Activated CD4-positive, CD25-positive, alpha-beta regulatory T cell treated with anti-CD3 and anti-CD28 coated beads, Interleukin-2, amount 50 U/mL, for 72 hours (primary cell): ENCODE measurements around the gene ARCN1.
"Not testable (repeated sequence)": the region's sequence is repeated elsewhere in the genome, so short reads cannot be mapped to it uniquely, and the experiment has no call there.

Source experiments
- DNase-seq: peaks from one replicate; pipeline ENCODE4 v3.0.0; 2021

The ARCN1 gene

GRCh38 chr11:118607401-118608359 is 35.5 kb downstream of the ARCN1 start, which contains the start of gene PHLDB1:
Gene PHLDB1 (plus strand): TSS chr11:118607615. CDS start chr11:118613837, 6,222 bp downstream.
- DNase-seq = peak; percentile 40

DNA sequence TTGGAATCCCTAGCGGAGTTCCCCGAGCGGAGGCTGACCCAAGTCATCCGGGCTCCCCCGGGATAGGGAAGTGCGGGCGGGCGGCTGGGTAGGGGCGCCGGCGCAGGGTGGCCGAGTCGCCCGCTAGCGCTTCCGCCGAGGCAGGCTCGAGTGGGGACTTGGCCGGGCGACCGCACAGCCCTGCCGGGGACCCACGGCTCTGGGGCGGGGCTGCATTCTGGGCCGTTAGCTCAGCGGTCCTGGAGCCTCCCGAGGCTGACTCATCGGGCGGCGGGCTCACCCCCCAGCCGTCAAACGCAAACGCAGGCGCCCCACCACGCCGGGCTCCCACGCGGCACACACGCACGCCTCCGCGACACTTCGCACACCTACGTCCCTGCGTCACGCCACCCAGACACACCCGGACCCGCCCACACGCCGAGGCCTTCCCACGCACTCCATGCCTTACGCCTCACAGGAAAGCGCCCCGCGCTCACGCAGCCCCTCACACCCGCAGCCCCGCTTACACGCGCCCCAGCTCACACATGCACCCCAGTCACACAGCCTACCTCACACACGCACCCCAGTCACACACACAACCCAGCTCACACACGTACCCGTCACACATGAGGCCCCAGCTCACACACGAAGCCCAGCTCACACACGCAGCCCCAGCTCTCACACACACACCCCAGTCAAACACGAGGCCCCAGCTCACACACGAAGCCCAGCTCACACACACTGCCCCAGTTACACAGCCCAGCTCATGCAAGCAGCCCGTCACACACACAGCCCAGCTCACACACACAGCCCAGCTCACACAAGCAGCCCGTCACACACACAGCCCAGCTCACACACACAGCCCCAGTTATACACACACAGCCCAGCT is 36.4 kb downstream of the ARCN1 start:
- DNase-seq = peak; percentile 61

DNA sequence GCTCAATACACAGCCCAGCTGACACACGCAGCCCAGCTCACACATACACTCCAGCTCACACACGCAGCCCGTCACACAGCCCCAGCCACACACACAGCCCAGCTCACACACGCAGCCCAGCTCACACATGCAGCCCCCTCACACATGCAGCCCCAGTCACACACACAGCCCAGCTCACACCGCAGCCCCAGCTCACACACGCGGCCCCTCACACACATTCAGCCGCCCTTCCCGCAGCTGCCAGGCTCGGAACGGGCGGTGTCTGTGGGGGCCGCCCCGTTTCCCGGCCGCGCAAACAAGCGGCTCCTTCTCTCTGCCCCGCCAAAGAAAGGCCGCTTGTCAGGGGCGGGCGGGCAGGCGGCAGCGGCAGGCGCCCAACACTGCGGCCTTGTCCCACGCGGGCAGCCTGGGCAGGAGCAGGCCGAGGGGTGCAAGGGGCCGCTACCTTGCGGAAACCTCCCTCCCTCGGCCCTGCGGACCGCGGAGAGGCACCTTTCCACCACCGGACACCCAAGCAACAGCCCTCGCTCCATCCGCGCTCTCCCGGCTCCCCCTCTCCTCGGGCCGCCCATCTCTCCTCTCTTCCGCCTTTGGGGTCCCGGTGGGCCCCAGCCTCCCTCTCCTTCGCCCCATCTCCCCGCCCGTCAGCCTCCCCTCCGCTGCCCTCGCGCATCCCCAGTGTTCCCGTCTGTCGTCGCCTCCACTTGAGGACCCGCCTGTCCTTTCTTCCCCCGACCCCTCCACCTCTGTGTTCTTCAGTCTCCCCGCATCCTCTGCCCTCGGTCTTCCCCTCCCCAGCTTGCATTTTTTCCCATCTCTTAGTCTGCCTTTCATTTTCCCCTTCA is 37.4 kb downstream of the ARCN1 start:
- peak; percentile 44 for DNase-seq

GRCh38 chr11:118610225-118610772 is 38.1 kb downstream of the ARCN1 start:
- DNase-seq = peak; percentile 38

GRCh38 chr11:118610773-118611432 is 38.7 kb downstream of the ARCN1 start:
- DNase-seq = peak; percentile 90

- DNase-seq = not testable (repeated sequence)
Observed at GRCh38 chr11:118611433-118611795, 39.2 kb downstream of the ARCN1 start.

GRCh38 chr11:118612378-118612777 is 40.2 kb downstream of the ARCN1 start:
- DNase-seq = no peak

DNA sequence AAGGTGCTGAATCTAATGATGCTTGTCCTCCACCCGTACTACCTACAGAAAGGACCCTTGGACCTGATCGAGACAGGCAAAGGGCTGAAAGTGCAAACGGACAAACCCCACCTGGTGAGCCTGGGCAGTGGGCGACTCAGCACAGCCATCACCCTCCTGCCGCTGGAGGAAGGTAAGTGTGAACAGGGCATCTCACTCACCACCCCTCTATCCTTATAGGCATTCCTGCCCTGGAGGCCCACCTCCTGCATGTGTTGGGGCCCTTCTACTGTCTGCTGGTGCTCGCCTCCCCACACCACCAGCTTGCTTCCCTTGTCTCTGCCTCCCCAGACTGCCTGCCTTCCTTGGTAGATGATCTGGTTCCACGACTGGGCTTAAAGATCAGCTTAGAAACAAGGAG is 42.3 kb downstream of the ARCN1 start:
- no peak for DNase-seq

- DNase-seq = no peak
Observed at GRCh38 chr11:118615282-118615975, 43.2 kb downstream of the ARCN1 start.

DNA sequence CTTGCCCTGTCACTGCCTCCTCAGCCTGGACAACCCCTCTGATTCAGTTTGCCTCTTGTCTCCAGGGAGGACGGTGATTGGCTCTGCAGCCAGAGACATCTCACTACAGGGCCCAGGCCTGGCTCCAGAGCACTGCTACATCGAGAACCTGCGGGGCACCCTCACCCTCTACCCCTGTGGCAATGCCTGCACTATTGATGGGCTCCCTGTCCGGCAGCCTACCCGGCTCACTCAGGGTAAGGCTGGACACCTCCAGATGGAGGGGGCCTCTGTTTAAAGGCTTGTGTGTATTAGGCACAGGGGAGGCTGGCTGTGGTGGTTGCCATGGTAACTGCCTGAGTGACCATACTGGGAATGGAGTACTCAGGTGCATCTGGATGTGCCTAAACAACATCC is 43.8 kb downstream of the ARCN1 start:
- DNase-seq = no peak

DNA sequence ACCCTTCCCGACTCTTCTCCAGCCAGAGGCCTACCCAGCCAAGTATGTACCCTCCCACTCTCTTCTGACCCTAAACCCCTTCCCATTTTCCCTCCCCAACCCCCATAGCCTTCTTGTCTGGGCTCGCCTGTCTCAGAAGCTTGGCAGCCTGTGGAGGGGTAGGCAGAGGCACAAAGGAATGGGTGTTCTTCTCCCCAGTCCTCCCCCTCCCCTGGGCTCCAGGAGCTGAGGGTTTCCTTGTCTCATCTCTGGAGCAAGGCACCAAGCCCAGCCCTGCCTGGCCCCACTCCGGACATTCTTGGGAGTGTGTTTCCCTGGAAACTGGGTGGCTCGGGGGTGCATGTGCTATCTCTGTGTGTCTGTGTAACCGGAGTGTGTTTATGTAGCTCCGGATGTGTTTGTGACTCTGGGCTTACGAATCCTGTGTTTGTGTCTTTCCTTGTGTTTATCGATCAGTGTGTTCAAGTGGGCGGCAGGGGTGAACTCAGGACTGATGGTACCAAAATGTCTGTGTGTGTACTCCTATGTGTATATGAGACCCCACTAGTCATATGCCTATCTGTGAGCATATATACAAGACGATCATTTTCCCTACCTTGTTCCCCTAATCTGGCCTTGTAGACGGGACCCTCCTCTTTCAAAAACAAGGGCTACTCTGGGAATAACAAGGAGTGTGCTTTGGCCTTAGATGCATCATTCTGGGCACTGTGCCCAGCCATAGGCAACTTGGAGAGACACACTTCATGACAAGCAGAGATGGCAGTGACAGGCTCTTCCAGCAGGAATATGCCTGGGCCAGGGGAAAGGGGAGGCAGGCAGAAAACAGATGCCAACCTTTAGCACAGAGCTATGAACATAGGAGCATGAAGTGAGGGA is 46.1 kb downstream of the ARCN1 start:
- no peak for DNase-seq

DNA sequence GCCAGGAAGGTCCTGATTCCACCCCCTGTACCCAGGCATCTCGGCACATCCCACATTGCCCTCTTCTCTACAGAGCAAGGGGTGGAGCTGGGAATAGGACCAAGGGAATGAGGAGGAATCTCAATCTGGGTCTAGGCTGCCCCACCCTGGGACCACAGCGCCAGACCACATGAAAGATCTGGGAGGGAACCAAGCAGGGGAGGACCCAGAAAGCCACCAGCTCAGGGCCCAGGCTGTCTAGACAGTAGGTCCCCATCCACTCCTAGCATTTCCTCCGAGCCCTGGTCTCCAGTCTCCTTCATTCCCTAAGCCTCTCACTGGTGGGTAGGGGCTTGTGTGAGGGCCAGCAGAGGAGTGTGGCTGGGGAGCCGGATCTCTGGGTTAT is 46.8 kb downstream of the ARCN1 start:
- DNase-seq = no peak

- DNase-seq = no peak
Observed at GRCh38 chr11:118619444-118620197, 47.4 kb downstream of the ARCN1 start.

DNA sequence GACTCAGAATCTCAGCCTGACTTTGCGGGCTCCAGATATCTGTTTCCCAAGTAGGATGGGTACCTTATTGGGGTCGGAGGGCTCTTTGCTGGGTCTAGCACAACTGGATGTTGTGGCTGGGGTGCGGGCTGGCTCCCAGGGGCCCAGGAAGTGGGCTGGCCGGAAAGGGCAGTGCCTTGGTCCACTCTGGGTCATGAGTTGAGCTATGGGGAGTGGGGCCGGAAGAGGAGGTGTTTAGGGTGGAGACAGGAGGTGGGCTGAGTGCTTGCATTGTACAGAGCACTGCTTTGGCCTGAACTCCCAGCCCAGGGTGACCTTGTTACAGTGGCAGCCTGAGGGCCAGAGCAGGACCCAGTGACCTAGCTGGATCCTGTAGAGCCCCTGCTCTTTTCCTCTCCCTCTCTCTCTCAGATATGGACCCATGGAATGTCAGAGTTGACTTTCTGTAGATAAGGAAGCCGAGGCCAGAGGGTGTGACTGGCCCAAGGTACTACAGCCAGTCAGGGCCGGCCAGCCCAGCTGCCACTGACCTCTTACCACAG is 48.4 kb downstream of the ARCN1 start:
- no peak for DNase-seq

GRCh38 chr11:118621071-118621783 is 49.0 kb downstream of the ARCN1 start:
- DNase-seq = no peak

GRCh38 chr11:118621784-118622375 is 49.7 kb downstream of the ARCN1 start:
- no peak for DNase-seq

DNA sequence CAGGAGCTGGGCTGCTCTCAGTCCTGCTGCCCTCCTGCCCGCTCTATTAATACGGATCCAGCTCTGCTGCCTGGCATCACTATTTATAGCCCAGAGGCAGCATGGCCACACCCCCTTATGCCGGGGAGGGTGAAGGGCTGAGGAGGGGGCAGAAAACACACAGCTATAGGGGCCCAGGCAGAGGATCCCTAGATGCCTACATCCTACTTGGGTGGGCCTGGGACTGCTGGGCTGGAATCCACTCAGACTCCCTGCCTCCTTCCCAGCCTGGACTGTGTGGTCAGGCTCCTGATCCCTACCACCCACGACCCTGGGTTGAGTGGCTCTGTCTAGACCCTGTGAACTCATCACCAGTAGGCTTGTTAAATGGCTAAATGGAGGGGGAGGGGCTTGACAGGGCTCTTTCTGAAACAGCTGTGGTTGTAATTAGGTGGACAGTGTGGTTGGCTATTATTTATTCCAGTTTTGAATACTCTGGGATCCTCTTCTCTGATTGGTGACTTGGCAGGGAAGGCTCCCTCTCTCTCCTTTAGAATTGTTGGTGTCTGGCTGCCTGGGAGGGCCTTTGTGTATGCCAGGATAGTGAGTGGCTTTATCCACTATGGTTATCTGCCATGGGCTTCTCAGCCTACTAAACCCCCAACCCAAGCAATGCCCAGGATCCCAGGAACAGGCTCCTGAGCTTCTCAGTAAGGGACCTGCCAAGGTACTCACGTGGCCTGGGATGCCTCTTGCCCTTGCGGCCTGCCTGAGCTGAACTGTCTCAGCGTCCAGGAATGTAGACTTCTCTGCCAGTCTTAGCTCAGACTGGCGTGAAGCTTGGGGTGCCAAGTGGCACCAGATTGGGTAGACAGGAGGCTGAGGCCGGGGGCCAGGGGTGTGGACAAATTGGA is 50.4 kb downstream of the ARCN1 start:
- no peak for DNase-seq
